ENCODE measurements around the gene KRTAP9-4.
"Not testable (repeated sequence)": the region's sequence is repeated elsewhere in the genome, so short reads cannot be mapped to it uniquely, and the experiment has no call there.

KRTAP9-4 gene

DNA sequence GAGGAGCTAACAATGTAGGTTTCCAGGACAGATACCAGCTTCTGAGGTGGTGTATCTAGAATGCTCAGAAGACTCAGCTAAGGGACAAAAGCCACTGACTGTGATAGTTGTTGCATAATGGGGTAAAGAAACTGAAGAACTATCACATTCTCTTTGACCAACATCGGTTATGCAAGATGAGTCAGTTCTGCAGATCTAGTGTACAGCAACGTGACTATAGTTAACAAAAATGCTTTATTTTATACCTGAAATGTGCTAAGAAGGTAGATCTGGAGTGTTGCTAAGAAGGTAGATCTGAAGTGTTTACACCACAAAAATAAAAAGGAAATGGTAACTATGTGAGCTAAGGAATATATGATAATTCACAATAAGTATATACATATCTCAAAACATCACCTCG lies 18.2 kb downstream of the KRTAP9-4 start:
- no peak for DNase-seq

DNA sequence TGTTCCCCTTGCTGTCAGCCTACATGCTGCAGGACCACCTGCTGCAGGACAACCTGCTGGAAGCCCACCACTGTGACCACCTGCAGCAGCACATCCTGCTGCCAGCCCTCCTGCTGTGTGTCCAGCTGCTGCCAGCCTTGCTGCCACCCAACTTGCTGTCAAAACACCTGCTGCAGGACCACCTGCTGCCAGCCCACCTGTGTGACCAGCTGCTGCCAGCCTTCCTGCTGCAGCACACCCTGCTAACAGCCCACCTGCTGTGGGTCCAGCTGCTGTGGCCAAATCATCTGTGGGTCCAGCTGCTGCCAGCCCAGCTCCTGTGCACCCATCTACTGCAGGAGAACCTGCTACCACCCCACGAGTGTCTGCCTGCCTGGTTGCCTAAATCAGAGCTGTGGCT lies 21.8 kb downstream of the KRTAP9-4 start:
- not testable (repeated sequence) for DNase-seq

DNA sequence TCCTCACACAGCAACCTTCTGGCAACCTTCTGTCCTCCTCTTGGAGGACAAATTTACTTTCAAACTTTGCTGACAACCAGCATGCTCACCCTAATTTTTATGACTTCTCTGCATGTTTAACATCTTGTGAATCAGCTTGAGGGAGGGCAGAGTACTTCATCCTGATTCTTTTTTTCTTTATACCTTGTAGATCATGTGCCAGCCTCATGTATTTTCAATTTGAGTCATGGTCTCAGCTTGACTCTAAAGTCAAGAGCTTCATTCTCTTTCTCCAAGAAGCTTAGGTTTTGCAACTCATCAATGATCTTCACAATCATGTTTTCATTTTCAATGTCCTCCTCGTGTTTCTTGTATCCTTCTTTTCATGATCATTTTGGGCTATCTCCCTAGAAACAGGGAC lies 22.4 kb downstream of the KRTAP9-4 start:
- DNase-seq: no peak

DNA sequence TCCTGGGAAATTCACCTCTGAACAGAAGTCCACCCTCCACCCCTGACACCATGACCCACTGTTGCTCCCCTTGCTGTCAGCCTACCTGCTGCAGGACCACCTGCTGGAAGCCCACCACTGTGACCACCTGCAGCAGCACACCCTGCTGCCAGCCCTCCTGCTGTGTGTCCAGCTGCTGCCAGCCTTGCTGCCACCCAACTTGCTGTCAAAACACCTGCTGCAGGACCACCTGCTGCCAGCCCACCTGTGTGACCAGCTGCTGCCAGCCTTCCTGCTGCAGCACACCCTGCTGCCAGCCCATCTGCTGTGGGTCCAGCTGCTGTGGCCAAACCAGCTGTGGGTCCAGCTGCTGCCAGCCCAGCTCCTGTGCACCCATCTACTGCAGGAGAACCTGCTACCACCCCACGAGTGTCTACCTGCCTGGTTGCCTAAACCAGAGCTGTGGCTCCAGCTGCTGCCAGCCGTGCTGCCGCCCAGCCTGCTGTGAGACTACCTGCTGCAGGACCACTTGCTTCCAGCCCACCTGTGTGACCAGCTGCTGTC lies 26.2 kb downstream of the KRTAP9-4 start, which contains the start of gene KRTAP9-7:
KRTAP9-7 (plus strand) TSS at position 51 of the 543 bp plus-strand sequence; CDS start at position 51, 0 bp downstream.
- not testable (repeated sequence) for DNase-seq

DNA sequence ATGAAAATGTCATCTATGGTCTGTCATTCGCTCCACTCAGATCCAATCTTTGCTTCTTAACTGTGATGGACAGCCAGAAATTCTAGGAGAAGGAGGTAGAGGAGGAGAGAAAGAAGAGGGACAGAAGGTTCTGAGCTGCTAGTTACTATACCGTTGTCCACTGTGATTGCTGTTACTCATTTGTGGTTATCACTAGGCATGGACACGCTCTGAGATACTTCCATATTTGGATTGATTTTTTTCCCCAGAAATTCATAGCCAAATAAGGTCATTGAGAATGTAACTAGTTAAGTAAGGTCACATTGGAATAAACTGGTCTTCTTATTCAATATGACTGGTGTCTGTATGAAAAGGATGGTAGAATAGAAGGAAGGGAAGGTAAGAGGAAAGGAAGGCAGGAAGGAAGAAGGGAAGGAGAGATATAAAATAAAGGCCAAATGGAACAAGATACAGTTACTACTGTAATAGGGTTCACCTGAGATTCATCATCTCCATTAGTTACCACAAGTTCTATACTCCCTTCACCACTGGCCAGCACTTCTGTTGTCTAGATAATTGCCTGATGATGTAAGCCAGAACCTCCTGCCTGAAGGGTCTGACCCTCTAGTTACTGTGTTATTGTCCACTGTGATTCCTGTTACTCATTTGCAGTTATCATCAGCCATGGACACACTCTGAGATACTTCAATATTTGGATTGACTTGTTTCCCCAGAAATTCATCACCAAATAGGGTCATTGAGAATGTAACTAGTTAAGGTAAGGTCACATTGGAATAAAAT lies 28.9 kb downstream of the KRTAP9-4 start:
- DNase-seq: no peak

DNA sequence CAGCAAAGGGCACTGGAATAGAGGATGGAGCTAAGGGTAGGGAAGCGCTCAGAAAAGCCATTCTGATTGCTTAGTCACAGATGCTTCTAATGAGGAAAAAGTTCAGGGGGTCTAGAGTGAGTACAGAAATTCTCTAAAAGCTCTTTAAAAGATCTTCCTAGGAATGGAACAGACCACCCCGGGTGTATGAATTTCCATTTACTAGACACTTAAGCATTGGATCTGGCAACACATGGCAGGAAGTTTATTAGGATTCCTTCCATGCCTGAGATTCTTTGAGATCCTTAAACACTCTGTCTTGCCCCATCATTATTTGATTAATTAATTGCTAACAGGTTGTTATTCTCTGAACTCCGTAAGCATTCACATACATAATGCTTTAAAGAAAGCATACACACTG lies 34.6 kb downstream of the KRTAP9-4 start:
- no peak for DNase-seq

DNA sequence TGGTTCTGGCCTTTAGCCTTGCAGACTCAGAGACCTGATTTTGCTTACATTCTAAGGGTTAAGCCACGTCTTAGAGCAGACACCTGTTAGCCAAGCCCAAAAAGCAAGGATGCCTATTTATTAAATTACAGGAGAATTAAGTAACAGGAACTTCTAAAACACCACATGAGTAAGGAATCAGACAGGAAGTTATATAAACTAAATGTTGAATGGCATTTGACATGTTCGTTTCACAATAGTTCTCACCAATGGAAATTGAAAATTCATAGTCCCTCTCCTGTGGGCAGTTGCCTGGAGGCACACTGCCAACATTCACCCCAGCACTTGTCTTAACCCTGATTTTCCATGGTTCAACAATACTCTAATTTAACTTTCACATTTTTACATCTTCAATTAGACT lies 35.1 kb downstream of the KRTAP9-4 start:
- no peak for DNase-seq

DNA sequence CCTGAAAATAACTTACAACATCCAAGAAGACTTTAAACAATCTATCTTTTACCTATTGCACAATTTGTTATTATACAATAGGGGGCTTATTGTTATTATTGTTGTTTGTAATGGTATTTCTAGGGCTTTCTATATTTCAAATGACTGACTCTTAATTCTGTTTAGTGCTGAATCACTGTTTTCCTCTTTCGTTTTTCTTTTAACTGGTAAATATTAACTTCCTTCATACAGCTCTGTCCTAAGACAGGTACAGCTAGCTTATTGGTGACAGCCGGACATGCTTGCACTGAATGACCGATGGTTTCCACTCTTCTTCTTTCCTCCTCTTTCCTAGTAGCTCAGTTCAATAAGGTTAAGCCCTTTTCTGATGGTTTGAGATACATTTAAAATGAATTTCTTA lies 37.6 kb downstream of the KRTAP9-4 start:
- DNase-seq: no peak

DNA sequence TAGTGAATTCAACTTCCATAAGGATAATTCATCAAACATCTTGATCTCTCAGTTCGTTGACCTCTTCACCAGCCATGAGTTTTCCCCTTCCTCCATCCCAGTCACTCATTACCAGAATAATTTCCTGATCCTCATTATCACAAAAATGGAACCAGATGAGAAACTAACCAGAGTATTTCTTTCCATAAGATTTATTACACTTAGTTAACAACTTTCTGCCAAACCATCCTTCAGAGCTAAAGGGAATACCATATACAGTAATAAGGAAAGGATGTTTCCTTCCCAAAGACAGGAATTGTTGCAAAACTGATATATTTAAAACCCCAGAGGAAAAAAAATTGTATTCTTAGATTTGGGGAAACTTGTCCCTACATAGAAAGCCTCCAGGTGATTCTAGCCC lies 44.5 kb downstream of the KRTAP9-4 start:
- no peak for DNase-seq

DNA sequence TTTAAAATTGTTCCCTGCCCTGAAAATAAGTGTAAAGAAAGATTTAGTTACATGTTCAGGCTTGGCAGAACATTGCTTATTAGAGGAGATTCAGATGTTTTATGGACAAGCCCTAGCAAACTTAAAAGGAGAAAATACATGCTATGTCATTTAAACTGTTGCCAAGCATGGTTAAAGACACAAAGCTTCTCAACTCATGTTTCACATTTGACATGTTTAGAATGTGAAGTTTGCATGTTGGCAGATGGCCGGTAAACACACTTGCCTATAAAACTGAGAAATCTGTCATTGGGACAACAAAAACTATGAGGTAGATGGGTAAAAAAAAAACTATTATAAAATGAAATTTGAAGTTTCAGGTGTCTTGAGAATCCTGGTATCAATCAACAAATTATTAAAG lies 47.4 kb downstream of the KRTAP9-4 start:
- no peak for DNase-seq

DNA sequence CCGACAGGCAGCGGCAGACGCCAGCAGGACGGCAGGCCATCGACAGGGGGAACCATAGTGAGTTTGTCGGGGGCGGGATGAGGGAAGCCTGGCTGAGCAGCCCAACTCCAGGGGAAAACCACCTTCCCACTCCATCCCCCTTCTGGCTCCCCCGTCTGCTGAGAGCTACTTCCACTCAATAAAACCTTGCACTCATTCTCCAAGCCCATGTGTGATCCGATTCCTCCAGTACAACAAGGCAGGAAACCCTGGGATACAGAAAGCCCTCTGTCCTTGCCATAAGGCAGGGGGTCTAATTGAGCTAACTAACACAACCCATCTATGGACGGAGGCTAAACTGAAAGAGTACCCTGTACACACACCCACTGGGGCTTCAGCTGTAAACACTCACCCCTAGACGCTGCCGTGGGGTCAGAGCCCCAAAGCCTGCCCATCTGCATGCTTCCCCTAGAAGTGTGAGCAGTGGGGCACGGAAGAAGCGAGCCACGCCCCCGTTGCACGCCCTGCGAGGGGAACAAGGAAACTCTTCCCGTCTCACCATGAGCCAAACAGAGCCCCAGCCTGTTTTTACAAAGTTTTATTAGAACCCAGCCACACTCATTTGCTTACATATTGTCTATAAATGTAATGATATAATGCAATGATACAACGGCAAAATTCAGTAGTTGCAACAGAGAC lies 49.1 kb downstream of the KRTAP9-4 start:
- DNase-seq: no peak

Measured in COR-L47 (cell line).